Sigmoid colon (tissue), 4 donors: ENCODE results near the gene SND1.

Experiments
- EP300 ChIP-seq, 4 donors: sonication (generic); formaldehyde crosslinking; IDR thresholded peaks; one replicate each; pipeline ENCODE4 v1.6.1; 2017; ENCODE audit warnings: antibody characterized with exemption in 4 of 4
- TF ChIP-seq, protein P1 (sequence below), 4 experiments: fragments of 450-650 bp in 3 of 4; fragments of 200-600 bp in 1 of 4; IDR thresholded peaks; one replicate each; pipeline ENCODE4 v1.5.1; 2016 to 2019; ENCODE audit warnings: antibody characterized with exemption in 4 of 4, mild to moderate bottlenecking in 3 of 4, moderate library complexity in 2 of 4

DNA sequence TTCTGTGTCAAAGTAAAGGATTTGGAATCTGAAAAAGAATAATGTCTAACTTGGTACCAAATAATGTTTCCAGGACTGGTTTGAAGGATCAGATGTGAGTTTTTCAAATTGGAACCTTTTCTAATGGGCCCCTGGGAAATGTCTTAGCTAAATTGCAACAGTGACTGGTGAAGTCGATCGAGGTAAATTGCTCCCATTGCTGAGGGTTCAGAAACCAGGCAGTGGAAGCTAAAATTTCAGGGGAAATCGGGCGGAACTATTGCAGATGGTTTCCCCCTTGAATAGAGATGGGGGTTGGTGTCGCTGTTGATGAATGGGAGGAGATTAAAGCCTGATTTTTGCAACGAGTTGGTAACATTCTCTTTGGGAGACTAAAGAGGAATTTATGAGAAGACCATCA, 112.7 kb downstream of the SND1 start:
- no peak for TF ChIP-seq EP300 (IDR thresholded peaks at IDR 0.05)
- TF ChIP-seq, protein P1, sequence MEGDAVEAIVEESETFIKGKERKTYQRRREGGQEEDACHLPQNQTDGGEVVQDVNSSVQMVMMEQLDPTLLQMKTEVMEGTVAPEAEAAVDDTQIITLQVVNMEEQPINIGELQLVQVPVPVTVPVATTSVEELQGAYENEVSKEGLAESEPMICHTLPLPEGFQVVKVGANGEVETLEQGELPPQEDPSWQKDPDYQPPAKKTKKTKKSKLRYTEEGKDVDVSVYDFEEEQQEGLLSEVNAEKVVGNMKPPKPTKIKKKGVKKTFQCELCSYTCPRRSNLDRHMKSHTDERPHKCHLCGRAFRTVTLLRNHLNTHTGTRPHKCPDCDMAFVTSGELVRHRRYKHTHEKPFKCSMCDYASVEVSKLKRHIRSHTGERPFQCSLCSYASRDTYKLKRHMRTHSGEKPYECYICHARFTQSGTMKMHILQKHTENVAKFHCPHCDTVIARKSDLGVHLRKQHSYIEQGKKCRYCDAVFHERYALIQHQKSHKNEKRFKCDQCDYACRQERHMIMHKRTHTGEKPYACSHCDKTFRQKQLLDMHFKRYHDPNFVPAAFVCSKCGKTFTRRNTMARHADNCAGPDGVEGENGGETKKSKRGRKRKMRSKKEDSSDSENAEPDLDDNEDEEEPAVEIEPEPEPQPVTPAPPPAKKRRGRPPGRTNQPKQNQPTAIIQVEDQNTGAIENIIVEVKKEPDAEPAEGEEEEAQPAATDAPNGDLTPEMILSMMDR (IDR thresholded peaks at IDR 0.05), result no peak
